SH-SY5Y (cell line): ENCODE measurements around the gene HIRA.

ENCODE experiments used
- GATA2 ChIP-seq: IDR thresholded peaks from 2 replicates; pipeline ENCODE4 v1.6.1; 2011; ENCODE audit warnings: mild to moderate bottlenecking, low read depth, low read length
- GATA3 ChIP-seq: IDR thresholded peaks from 2 replicates; pipeline ENCODE4 v1.6.1; 2011; ENCODE audit warnings: low read depth, mild to moderate bottlenecking, low read length, moderate library complexity

The HIRA gene

GRCh38 chr22:19451570-19451969 lies 20.0 kb upstream of the HIRA start:
- no peak for TF ChIP-seq GATA2
- TF ChIP-seq GATA3, result no peak

GRCh38 chr22:19450363-19451175 lies 19.0 kb upstream of the HIRA start:
- no peak for TF ChIP-seq GATA3
- TF ChIP-seq GATA2, result no peak

- TF ChIP-seq GATA3, result no peak
- no peak for TF ChIP-seq GATA2
These were observed 17.9 kb upstream of the HIRA start for GRCh38 chr22:19449422-19449767.

- no peak for TF ChIP-seq GATA2
- TF ChIP-seq GATA3, result no peak
These were observed 17.3 kb upstream of the HIRA start for GRCh38 chr22:19448739-19449421.

- TF ChIP-seq GATA2, result no peak
- TF ChIP-seq GATA3, result no peak
These were observed 16.6 kb upstream of the HIRA start for GRCh38 chr22:19448076-19448607.

- TF ChIP-seq GATA2 (no peak), GATA3 (no peak)
These were observed 16.0 kb upstream of the HIRA start, which contains the start of gene C22orf39 for GRCh38 chr22:19447330-19448075. TSS of gene C22orf39 (minus strand) at chr22:19447711. CDS start at chr22:19447688, 23 bp downstream.

GRCh38 chr22:19446603-19447329 lies 15.2 kb upstream of the HIRA start:
- no peak for TF ChIP-seq GATA3
- TF ChIP-seq GATA2, result no peak

- TF ChIP-seq GATA3 (no peak), GATA2 (no peak)
These were observed 12.1 kb upstream of the HIRA start for GRCh38 chr22:19443544-19444211.

GRCh38 chr22:19442166-19442565 lies 10.6 kb upstream of the HIRA start:
- TF ChIP-seq GATA3, result no peak
- no peak for TF ChIP-seq GATA2

GRCh38 chr22:19440411-19441195 lies 9.1 kb upstream of the HIRA start:
- no peak for TF ChIP-seq GATA2
- TF ChIP-seq GATA3, result no peak

GRCh38 chr22:19438298-19438697 lies 6.8 kb upstream of the HIRA start:
- TF ChIP-seq GATA3 (no peak), GATA2 (no peak)

- TF ChIP-seq GATA2 (no peak), GATA3 (no peak)
These were observed 3.5 kb upstream of the HIRA start for GRCh38 chr22:19434829-19435580.
